GM08714 (cell line): ENCODE results near the gene MAEA.

Experiments used
- H3K4me3 ChIP-seq: fragments of 200-500 bp; sonication (Bioruptor generic); 2 replicates; pipeline ENCODE4 v1.5.1; 2014; ENCODE audit warnings: mild to moderate bottlenecking, low read length, inconsistent platforms
- ZNF274 ChIP-seq: IDR thresholded peaks from 2 replicates; pipeline ENCODE4 v1.6.1; 2012; ENCODE audit warnings: mild to moderate bottlenecking, low read depth, low read length

Gene MAEA

DNA sequence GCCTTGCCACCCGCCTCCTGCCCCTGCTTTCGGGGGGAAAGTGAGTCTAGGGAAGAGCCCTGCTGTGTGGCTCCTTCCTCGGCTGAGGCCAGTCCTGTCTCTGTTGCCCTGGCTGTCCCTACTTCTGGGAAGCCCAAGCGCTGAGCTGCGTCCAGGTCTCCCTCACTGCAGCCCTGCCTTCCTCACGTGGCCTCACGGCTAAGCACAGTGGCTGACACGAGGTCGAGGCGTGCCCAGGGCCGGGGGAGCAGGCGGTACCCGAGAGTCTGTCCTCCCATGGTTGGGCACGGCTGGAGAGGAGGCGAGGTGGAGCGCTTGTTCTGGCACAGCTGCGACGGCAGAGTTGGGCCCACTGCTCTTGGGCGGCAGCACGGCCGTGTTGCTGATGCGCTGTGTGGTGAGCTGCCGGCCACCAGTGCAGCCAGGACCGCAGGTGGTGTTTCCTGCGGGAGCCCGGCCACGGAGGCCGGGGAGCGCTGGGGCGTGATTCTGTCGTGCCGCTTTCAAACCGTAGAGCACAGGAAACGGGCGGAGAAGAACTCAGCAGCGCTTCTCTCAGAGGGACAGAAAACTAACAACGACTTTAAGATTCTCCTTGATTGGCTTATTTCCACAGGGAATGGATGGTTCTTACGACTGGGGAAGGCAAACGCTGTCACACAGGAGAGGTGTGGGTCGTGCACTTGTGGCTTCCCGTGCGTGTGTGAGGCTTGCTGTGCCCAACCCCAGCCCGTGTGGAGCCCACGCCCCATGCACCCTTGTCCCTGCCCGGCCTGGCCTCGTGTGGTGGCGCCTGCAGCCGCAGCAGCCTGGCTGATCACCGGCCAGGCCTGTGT lies 21.3 kb downstream of the MAEA start:
- no peak for TF ChIP-seq ZNF274
- H3K4me3 ChIP-seq = no peak overlapping the region

GRCh38 chr4:1312821-1313640 lies 23.3 kb downstream of the MAEA start:
- no peak overlapping the region for H3K4me3 ChIP-seq
- no peak for TF ChIP-seq ZNF274

GRCh38 chr4:1315306-1315705 lies 25.6 kb downstream of the MAEA start:
- no peak for TF ChIP-seq ZNF274
- no peak overlapping the region for H3K4me3 ChIP-seq

DNA sequence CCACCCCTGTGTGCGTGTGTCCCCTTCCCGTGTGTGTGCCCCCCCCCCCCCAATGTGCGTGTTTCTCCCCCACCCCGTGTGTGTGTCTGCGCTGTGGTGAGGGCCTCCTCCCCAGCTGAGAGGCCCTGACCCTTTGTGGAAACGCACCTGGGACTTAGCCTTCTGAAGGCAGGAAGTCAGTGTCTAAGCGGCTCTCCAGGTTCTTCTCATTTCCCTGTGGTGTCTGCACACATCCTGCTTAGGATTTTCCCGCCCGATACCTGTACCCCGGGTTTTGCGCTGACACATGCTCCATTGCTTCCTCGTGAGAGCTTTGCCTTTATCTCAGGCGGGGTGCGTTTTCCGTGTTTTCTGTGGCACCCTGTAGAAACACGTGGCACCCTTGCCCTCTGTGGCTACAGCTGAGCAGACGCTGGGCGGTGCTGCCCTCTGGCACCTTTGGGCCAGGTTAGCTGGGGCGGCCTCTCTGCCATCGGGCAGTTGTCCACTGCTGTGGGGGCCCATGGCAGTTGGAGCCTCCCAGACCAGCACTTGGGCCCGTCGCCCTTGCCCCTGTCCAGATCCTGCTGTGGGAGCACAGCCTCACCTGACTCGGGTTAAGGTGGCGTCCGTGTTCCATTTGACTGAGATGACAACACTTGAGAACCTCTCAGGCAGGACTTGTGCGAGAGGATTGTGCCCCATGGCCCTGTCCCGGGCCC lies 26.3 kb downstream of the MAEA start:
- TF ChIP-seq ZNF274 = no peak

GRCh38 chr4:1316537-1317168 lies 27.0 kb downstream of the MAEA start:
- TF ChIP-seq ZNF274 = no peak
- H3K4me3 ChIP-seq = no peak overlapping the region

More for the DNA sequence above, 26.3 kb downstream of the MAEA start:
- H3K4me3 ChIP-seq = no peak overlapping the region

- no peak for TF ChIP-seq ZNF274
- H3K4me3 ChIP-seq = no peak overlapping the region
Observed at GRCh38 chr4:1317177-1318045, 27.7 kb downstream of the MAEA start.

GRCh38 chr4:1318046-1318375 lies 28.3 kb downstream of the MAEA start:
- H3K4me3 ChIP-seq = no peak overlapping the region
- TF ChIP-seq ZNF274 = no peak

DNA sequence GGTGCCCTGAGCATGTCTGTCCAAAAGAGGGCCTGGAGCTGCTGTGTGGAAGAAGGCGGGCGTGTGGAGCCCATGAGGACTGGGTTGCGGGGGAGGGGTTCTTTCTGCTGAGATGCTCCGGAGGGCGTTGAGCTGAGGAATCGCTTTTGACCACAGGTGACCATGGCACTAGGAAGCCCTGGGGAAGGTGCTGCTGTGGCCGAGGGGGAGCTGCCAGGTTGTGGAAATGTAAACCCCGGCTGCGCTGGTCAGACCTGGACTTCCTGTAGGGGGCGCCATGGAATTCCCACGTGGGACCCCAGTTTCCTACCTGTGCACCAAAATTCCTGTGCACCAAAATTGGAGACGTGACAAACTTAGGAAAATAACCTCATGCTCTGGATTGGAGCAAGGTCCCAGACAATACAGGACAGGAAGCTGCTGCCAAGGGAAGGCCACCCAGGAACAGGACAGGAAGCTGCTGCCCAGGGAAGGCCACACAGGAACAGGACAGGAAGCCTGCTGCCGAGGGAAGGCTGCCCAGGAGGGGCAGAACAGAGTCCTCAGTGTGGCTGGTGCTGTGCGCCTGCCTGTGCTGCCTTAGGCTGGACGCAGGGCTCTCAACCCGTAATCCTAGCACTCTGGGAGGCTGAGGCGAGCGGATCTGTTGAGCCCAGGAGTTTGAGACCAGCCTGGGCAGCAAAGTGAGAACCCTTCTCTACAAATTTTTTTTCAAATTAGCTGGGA lies 29.0 kb downstream of the MAEA start:
- TF ChIP-seq ZNF274 = no peak
- H3K4me3 ChIP-seq = no peak overlapping the region

DNA sequence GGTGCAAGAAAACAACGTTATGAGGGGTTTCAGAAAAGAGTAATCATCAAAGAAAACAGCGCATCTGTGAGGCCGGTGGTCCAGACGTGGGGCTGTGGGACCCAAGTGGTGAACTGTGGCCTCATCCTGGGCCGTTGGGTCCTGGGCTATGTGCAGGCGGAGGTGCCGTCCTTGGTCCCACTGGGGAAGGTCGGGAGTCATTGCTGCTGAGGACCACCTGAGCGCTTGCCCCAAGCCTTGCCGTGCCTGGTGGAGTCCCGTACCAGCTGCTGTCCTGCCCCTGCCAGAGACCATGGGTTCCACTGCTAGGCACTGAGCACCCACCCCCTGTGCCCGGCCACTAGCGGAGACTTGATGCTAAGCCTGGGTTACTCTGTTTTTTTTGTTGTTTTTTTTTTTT lies 31.8 kb downstream of the MAEA start:
- no peak overlapping the region for H3K4me3 ChIP-seq
- no peak for TF ChIP-seq ZNF274

GRCh38 chr4:1321946-1322650 lies 32.4 kb downstream of the MAEA start:
- TF ChIP-seq ZNF274 = no peak
- no peak overlapping the region for H3K4me3 ChIP-seq

GRCh38 chr4:1323280-1323634 lies 33.6 kb downstream of the MAEA start:
- no peak overlapping the region for H3K4me3 ChIP-seq
- no peak for TF ChIP-seq ZNF274
